ENCODE measurements around the gene TLN1. TPM values are rescaled to one million over a fixed set of nuclear protein-coding genes. Genes with fewer than 3 reads are reported as not detected.

TLN1 gene
- polyA plus RNA-seq, 3 donors = 46.6 to 251 (median 93.0) TPM

- peak; percentile 94 to 99 (median 95) for DNase-seq
- Histone ChIP-seq H3K4me3 (replicated peaks in 1 of 3; ENCODE audit: low read depth in 2 of 3, low read length in 3 of 3) (peak within 1 kb of the TSS; percentile 83 to 94 (median 88)), H4K20me1 (ENCODE audit: insufficient read depth, low read length) (no peaks in the 10 kb centered on the region), H3K27ac (ENCODE audit: low read depth in 1 of 2, low read length in 2 of 2) (peak within 1 kb of the TSS; percentile 85 to 98), H3K9me3 (replicated peaks in 1 of 2; ENCODE audit: control insufficient read depth in 1 of 2, insufficient read depth in 1 of 2, low read length in 2 of 2) (no peaks in the 10 kb centered on the region), H2AFZ (ENCODE audit: insufficient read depth, low read depth, low read length, poor library complexity, severe bottlenecking) (peak within 1 kb of the TSS; percentile 90), H3K36me3 (replicated peaks in 1 of 2; ENCODE audit: control insufficient read depth in 1 of 2, insufficient read depth in 2 of 2, low read length in 2 of 2) (peaks cover 10 to 14% of the 10 kb centered on the region in 2 donors), H3K79me2 (ENCODE audit: insufficient read depth, low read length) (peaks cover 14% of the 10 kb centered on the region), H3K4me2 (replicated peaks; ENCODE audit: extremely low read depth, low read length, poor library complexity, severe bottlenecking) (peak within 1 kb of the TSS; percentile 92), H3K4me1 (ENCODE audit: control insufficient read depth in 1 of 2, insufficient read depth in 2 of 2, low read length in 2 of 2) (peaks cover 29 to 43% of the 10 kb centered on the region in 2 donors), H3K9ac (ENCODE audit: insufficient read depth, low read length, poor library complexity, severe bottlenecking) (peak within 1 kb of the TSS; percentile 88), H3K27me3 (ENCODE audit: control insufficient read depth in 2 of 2, insufficient read depth in 2 of 2, low read length in 2 of 2) (no peaks in the 10 kb centered on the region)
- peaks cover 0 to 8% (median 5%) of the 10 kb centered on the region in 3 donors for H3K27me3 Mint-ChIP-seq (ENCODE audit: low read depth in 3 of 3)
- intact Hi-C loops (cut with micrococcal nuclease) = loop anchor here (1.0 to 5.0 kb wide), 6 partner anchors 11 to 545 kb away; partner anchors contain the start of genes CREB3 (in 1 of the 2), TESK1 (in 1 of the 2) and TLN1 (in 1 of the 2)
- peak within 1 kb of the TSS; percentile 95 to 100 (median 98) for H3K27ac Mint-ChIP-seq
- H3K4me1 Mint-ChIP-seq = peaks cover 43% of the 10 kb centered on the region
- no peak for TF ChIP-seq CTCF (IDR thresholded peaks at IDR 0.05)
- WGBS (ENCODE audit: insufficient coverage) = under 1% methylated on average over 30 of the region's 42 CpGs
- H3K4me3 Mint-ChIP-seq = peak within 1 kb of the TSS; percentile 87 to 90
- peaks cover 19 to 22% of the 10 kb centered on the region in 2 donors for H3K36me3 Mint-ChIP-seq
- no peaks in the 10 kb centered on the region for H3K9me3 Mint-ChIP-seq
These were observed 74.4 kb downstream of the TLN1 start, which contains the start of gene RMRP for GRCh38 chr9:35657546-35658136. RMRP (minus strand) TSS chr9:35658019.

- Histone ChIP-seq H3K9me3 (replicated peaks in 1 of 2; ENCODE audit: control insufficient read depth in 1 of 2, insufficient read depth in 1 of 2, low read length in 2 of 2) (no peaks in the 10 kb centered on the region), H2AFZ (ENCODE audit: insufficient read depth, low read depth, low read length, poor library complexity, severe bottlenecking) (peak overlapping the region; percentile 90), H3K36me3 (replicated peaks in 1 of 2; ENCODE audit: control insufficient read depth in 1 of 2, insufficient read depth in 2 of 2, low read length in 2 of 2) (peaks cover 10 to 14% of the 10 kb centered on the region in 2 donors), H3K4me1 (ENCODE audit: control insufficient read depth in 1 of 2, insufficient read depth in 2 of 2, low read length in 2 of 2) (peaks cover 35 to 43% of the 10 kb centered on the region in 2 donors), H3K4me2 (replicated peaks; ENCODE audit: extremely low read depth, low read length, poor library complexity, severe bottlenecking) (peak overlapping the region; percentile 92), H3K4me3 (replicated peaks in 1 of 3; ENCODE audit: low read depth in 2 of 3, low read length in 3 of 3) (peak overlapping the region; percentile 83 to 94 (median 88)), H4K20me1 (ENCODE audit: insufficient read depth, low read length) (no peaks in the 10 kb centered on the region), H3K79me2 (ENCODE audit: insufficient read depth, low read length) (peaks cover 10% of the 10 kb centered on the region), H3K9ac (ENCODE audit: insufficient read depth, low read length, poor library complexity, severe bottlenecking) (peak overlapping the region; percentile 88), H3K27me3 (ENCODE audit: control insufficient read depth in 2 of 2, insufficient read depth in 2 of 2, low read length in 2 of 2) (no peaks in the 10 kb centered on the region), H3K27ac (ENCODE audit: low read depth in 1 of 2, low read length in 2 of 2) (peak overlapping the region; percentile 85 to 98)
- no peak for DNase-seq
- Mint-ChIP-seq H3K27ac (peak overlapping the region; percentile 95 to 100 (median 98)), H3K27me3 (ENCODE audit: low read depth in 3 of 3) (peaks cover 0 to 8% (median 5%) of the 10 kb centered on the region in 3 donors), H3K9me3 (no peaks in the 10 kb centered on the region), H3K4me1 (peaks cover 40% of the 10 kb centered on the region), H3K4me3 (peak overlapping the region; percentile 87 to 90), H3K36me3 (peaks cover 18 to 19% of the 10 kb centered on the region in 2 donors)
- intact Hi-C loops (cut with micrococcal nuclease) = loop anchor here (1.0 to 5.0 kb wide), 6 partner anchors 11 to 545 kb away; partner anchors contain the start of genes CREB3 (in 1 of the 2), TESK1 (in 1 of the 2) and TLN1 (in 1 of the 2)
- TF ChIP-seq CTCF (IDR thresholded peaks at IDR 0.05) = no peak
- WGBS (ENCODE audit: insufficient coverage) = 36% methylated on average over 20 of the region's 25 CpGs
These were observed 75.0 kb downstream of the TLN1 start for GRCh38 chr9:35656831-35657545.

Measured in CD14-positive monocyte (primary cell).